HEK293T (cell line): Measurements from ENCODE around the gene TMEM179.

Source experiments
- CTCF ChIA-PET: fragments of 350-600 bp; formaldehyde crosslinking; extraction: SDS; loops from one replicate; lab custom pipeline; 2021; ENCODE audit warnings: antibody characterized with exemption, inconsistent platforms; lab: Yijun Ruan, JAX
- POLR2A ChIA-PET: fragments of 350-600 bp; formaldehyde crosslinking; extraction: SDS; loops from one replicate; lab custom pipeline; 2020; ENCODE audit warnings: antibody characterized with exemption, inconsistent platforms; lab: Yijun Ruan, JAX
- DNase-seq: peaks from one replicate; pipeline ENCODE4 v3.0.0; 2012; ENCODE audit warnings: mixed read lengths; ENCODE audit errors: extremely low spot score
- ARNT ChIP-seq: fragments of 450-650 bp; IDR thresholded peaks from 2 replicates; pipeline ENCODE4 v1.6.1; 2017; ENCODE audit warnings: mild to moderate bottlenecking
- CTBP1 ChIP-seq: fragments of 450-650 bp; IDR thresholded peaks from 2 replicates; pipeline ENCODE4 v1.6.1; 2016; ENCODE audit warnings: borderline replicate concordance
- ELF4 ChIP-seq: fragments of 450-650 bp; IDR thresholded peaks from 2 replicates; pipeline ENCODE4 v1.6.1; 2017; ENCODE audit warnings: antibody characterized with exemption
- FOXK2 ChIP-seq: fragments of 450-650 bp; IDR thresholded peaks from 2 replicates; pipeline ENCODE4 v1.6.1; 2016; ENCODE audit warnings: mild to moderate bottlenecking
- FOXM1 ChIP-seq: fragments of 450-650 bp; IDR thresholded peaks from 2 replicates; pipeline ENCODE4 v1.6.1; 2017; ENCODE audit warnings: mild to moderate bottlenecking, borderline replicate concordance
- HDGF ChIP-seq: fragments of 450-650 bp; IDR thresholded peaks from 2 replicates; pipeline ENCODE4 v1.6.1; 2017; ENCODE audit warnings: antibody characterized with exemption, borderline replicate concordance
- L3MBTL2 ChIP-seq: fragments of 450-650 bp; conservative IDR thresholded peaks from 2 replicates; pipeline ENCODE4 v1.6.1; 2016; ENCODE audit warnings: mild to moderate bottlenecking
- LEF1 ChIP-seq: fragments of 450-650 bp; IDR thresholded peaks from 2 replicates; pipeline ENCODE4 v1.6.1; 2017; ENCODE audit warnings: mild to moderate bottlenecking, borderline replicate concordance
- NFRKB ChIP-seq: fragments of 450-650 bp; IDR thresholded peaks from 2 replicates; pipeline ENCODE4 v1.6.1; 2016; ENCODE audit warnings: mild to moderate bottlenecking, moderate library complexity
- SP1 ChIP-seq: fragments of 450-650 bp; IDR thresholded peaks from 2 replicates; pipeline ENCODE4 v1.6.1; 2017
- SUZ12 ChIP-seq: fragments of 450-650 bp; IDR thresholded peaks from 2 replicates; pipeline ENCODE4 v1.6.1; 2016; ENCODE audit warnings: mild to moderate bottlenecking
- TARDBP ChIP-seq: fragments of 450-650 bp; IDR thresholded peaks from 2 replicates; pipeline ENCODE4 v1.6.1; 2016

The TMEM179 gene

GRCh38 chr14:104542871-104543830 is 61.4 kb downstream of the TMEM179 start:
- ChIA-PET CTCF (interaction anchor here (0.7 kb wide), 1 partner anchor 21 kb away, joined by 4 read pairs; no protein-coding TSS in a partner anchor), POLR2A (no interaction called here)
- DNase-seq = no peak

GRCh38 chr14:104541905-104542465 is 62.6 kb downstream of the TMEM179 start:
- CTCF ChIA-PET = interaction anchor here (0.7 kb wide), 1 partner anchor 22 kb away, joined by 4 read pairs; no protein-coding TSS in a partner anchor
- POLR2A ChIA-PET = no interaction called here

More at GRCh38 chr14:104542871-104543830, 61.4 kb downstream of the TMEM179 start:
- no peak for TF ChIP-seq SP1

More at GRCh38 chr14:104541905-104542465, 62.6 kb downstream of the TMEM179 start:
- DNase-seq = no peak
- TF ChIP-seq LEF1 = no peak
- TF ChIP-seq TARDBP = no peak
- no peak for TF ChIP-seq ARNT
- no peak for TF ChIP-seq L3MBTL2
- no peak for TF ChIP-seq FOXK2
- TF ChIP-seq FOXM1 = no peak
- TF ChIP-seq ELF4 = no peak
- no peak for TF ChIP-seq NFRKB
- no peak for TF ChIP-seq CTBP1
- TF ChIP-seq HDGF = no peak
- TF ChIP-seq SUZ12 = no peak
- no peak for TF ChIP-seq SP1
